Measurements from ENCODE around the gene NUDT9.
"Not testable (repeated sequence)": the region's sequence is repeated elsewhere in the genome, so short reads cannot be mapped to it uniquely, and the experiment has no call there.

Gene NUDT9

GRCh38 chr4:87461281-87461700, 38.9 kb downstream of the NUDT9 start:
- DNase-seq (ENCODE audit: low read depth in 2 of 2) = peak in 1 of 2 experiments; percentile 1

- DNase-seq (ENCODE audit: low read depth in 2 of 2) = no peak
Observed at GRCh38 chr4:87462102-87462501, 39.7 kb downstream of the NUDT9 start.

- peak; percentile 8 to 15 for DNase-seq (ENCODE audit: low read depth in 2 of 2)
Observed at GRCh38 chr4:87465739-87466366, 43.5 kb downstream of the NUDT9 start.

GRCh38 chr4:87469390-87469789, 47.0 kb downstream of the NUDT9 start:
- DNase-seq (ENCODE audit: low read depth in 2 of 2) = no peak

- DNase-seq (ENCODE audit: low read depth in 2 of 2) = no peak
Observed at GRCh38 chr4:87476934-87477333, 54.6 kb downstream of the NUDT9 start.

GRCh38 chr4:87478732-87479250, 56.4 kb downstream of the NUDT9 start:
- DNase-seq (ENCODE audit: low read depth in 2 of 2) = no peak

- DNase-seq (ENCODE audit: low read depth in 2 of 2) = no peak
Observed at GRCh38 chr4:87481377-87481776, 59.0 kb downstream of the NUDT9 start.

- DNase-seq (ENCODE audit: low read depth in 2 of 2) = not testable (repeated sequence)
Observed at GRCh38 chr4:87483247-87483646, 60.9 kb downstream of the NUDT9 start.

GRCh38 chr4:87488666-87489065, 66.3 kb downstream of the NUDT9 start:
- DNase-seq (ENCODE audit: low read depth in 2 of 2) = not testable (repeated sequence)

- DNase-seq (ENCODE audit: low read depth in 2 of 2) = no peak
Observed at GRCh38 chr4:87489678-87490077, 67.3 kb downstream of the NUDT9 start.

- no peak for DNase-seq (ENCODE audit: low read depth in 2 of 2)
Observed at GRCh38 chr4:87490664-87491369, 68.4 kb downstream of the NUDT9 start.

GRCh38 chr4:87491436-87491835, 69.1 kb downstream of the NUDT9 start:
- DNase-seq (ENCODE audit: low read depth in 2 of 2) = no peak

GRCh38 chr4:87491851-87492250, 69.5 kb downstream of the NUDT9 start:
- not testable (repeated sequence) for DNase-seq (ENCODE audit: low read depth in 2 of 2)

- DNase-seq (ENCODE audit: low read depth in 2 of 2) = no peak
Observed at GRCh38 chr4:87493115-87493514, 70.7 kb downstream of the NUDT9 start.

- DNase-seq (ENCODE audit: low read depth in 2 of 2) = no peak
Observed at GRCh38 chr4:87497159-87497558, 74.8 kb downstream of the NUDT9 start.

GRCh38 chr4:87497578-87497977, 75.2 kb downstream of the NUDT9 start:
- no peak for DNase-seq (ENCODE audit: low read depth in 2 of 2)

- peak; percentile 59 to 62 for DNase-seq (ENCODE audit: low read depth in 2 of 2)
Observed at GRCh38 chr4:87498446-87498900, 76.1 kb downstream of the NUDT9 start.

GRCh38 chr4:87499403-87500091, 77.2 kb downstream of the NUDT9 start:
- DNase-seq (ENCODE audit: low read depth in 2 of 2) = no peak

GRCh38 chr4:87500092-87500462, 77.7 kb downstream of the NUDT9 start:
- DNase-seq (ENCODE audit: low read depth in 2 of 2) = no peak

- peak in 1 of 2 experiments; percentile 13 for DNase-seq (ENCODE audit: low read depth in 2 of 2)
Observed at GRCh38 chr4:87502580-87503238, 80.3 kb downstream of the NUDT9 start.

- DNase-seq (ENCODE audit: low read depth in 2 of 2) = no peak
Observed at GRCh38 chr4:87505862-87506261, 83.5 kb downstream of the NUDT9 start.
